Coronary artery (tissue), 2 donors: ENCODE data around the gene PALS1.
"Not testable (repeated sequence)": the region's sequence is repeated elsewhere in the genome, so short reads cannot be mapped to it uniquely, and the experiment has no call there.

ENCODE experiments used
- DNase-seq: peaks from one replicate; pipeline ENCODE4 v3.0.0-alpha.2; 2017; ENCODE audit warnings: low spot score
- H3K27ac ChIP-seq, 2 donors: fragments of 200-600 bp; sonication (generic); one replicate each; pipeline ENCODE4 v1.5.1; 2016 to 2019
- H3K4me3 ChIP-seq: fragments of 200-600 bp; sonication (generic); 2 replicates; pipeline ENCODE4 v1.5.1; 2016; ENCODE audit warnings: mild to moderate bottlenecking, moderate library complexity
- TF ChIP-seq, protein P1 (sequence below): fragments of 200-600 bp; sonication (generic); IDR thresholded peaks from one replicate; pipeline ENCODE4 v1.5.1; 2019; ENCODE audit warnings: antibody characterized with exemption

The PALS1 gene

DNA sequence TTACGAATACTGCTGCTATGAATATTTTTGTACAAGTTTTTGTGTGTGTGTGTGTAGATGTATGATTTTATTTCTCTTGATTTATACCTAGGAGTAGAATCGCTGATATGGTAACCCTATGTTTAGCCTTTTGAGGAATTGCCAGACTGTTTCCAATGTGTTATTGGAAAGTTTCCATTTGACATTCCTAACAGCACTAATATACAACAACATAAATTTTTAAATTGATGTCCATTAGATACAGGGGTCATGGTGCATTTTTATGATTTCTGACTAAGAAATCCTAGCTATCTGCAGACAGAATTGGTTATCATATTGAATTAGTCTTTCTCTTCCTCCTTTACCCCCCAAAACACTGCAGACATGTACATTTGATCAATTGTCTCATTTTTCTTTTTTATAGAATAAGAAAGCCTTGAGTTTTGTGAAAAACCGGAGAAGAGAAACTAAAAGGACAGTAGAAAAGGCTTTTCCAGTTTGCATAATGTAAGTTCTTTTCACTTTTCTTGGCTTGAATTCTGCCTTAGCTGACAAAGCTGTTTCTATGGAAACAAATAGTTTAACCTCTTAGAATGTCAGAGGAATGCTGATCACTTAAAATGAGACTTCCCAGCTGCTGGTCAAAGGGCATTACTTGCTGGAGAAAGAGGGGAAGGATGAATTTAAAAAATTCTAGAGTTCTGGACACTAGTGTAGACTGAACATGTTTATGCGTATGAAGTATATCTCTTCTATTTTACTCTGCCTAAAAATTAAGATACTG, 28.2 kb downstream of the PALS1 start:
- no peak for DNase-seq
- peak overlapping the region in 1 of 2 donors; percentile 47 for H3K27ac ChIP-seq
- TF ChIP-seq, protein P1, sequence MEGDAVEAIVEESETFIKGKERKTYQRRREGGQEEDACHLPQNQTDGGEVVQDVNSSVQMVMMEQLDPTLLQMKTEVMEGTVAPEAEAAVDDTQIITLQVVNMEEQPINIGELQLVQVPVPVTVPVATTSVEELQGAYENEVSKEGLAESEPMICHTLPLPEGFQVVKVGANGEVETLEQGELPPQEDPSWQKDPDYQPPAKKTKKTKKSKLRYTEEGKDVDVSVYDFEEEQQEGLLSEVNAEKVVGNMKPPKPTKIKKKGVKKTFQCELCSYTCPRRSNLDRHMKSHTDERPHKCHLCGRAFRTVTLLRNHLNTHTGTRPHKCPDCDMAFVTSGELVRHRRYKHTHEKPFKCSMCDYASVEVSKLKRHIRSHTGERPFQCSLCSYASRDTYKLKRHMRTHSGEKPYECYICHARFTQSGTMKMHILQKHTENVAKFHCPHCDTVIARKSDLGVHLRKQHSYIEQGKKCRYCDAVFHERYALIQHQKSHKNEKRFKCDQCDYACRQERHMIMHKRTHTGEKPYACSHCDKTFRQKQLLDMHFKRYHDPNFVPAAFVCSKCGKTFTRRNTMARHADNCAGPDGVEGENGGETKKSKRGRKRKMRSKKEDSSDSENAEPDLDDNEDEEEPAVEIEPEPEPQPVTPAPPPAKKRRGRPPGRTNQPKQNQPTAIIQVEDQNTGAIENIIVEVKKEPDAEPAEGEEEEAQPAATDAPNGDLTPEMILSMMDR, result no peak
- H3K4me3 ChIP-seq, result peak overlapping the region; percentile 47

DNA sequence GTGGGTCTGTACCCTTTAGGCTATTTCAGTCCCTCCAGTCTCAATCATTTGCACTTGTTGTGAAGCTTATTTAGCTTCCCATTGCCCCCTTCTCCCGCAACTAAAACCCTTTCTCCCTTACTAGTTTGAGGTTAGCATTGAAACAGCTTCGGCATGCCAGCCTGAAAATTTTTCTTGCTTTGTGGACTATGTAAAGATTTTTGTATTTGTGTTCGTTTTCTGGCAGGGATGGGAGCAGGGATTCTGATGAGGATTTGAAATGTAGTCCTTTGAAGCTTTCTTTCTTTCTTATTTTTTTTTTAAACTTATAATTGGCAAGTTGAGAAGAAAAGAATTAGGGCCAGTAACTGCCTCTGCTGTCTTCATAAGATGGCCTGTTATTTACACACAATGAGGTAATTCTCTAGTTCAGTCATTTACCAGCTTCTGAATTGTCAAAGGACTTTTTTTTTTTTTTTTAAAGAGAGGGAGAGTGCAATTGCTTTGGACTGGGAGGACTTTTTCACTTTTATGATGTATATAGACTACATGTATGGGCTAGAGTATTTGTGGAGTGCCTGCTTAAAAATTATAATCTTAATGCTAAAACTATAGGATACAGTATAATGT, 29.0 kb downstream of the PALS1 start:
- TF ChIP-seq, protein P1, result no peak
- DNase-seq, result no peak
- Histone ChIP-seq H3K4me3 (peak overlapping the region; percentile 47), H3K27ac (peak overlapping the region in 1 of 2 donors; percentile 47)

DNA sequence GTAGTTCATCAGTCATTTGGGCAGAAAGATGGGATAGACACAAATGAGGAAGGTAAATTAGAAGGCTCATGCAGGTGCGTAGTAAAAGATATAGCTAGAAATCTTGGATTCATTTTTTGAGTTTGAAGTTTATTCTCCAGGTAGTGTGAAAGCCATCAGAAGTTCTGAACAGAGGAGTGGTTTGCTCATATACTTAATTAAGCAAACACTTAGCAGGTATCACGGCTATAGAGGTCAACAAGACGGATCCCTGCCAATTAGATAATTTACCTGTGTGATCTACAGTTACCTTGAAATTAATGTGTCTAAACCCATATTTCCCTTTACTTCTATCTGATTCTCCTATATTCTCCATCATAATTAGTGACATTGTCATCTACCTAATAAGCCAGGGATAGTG, 29.7 kb downstream of the PALS1 start:
- Histone ChIP-seq H3K27ac (no peak overlapping the region), H3K4me3 (no peak overlapping the region)
- TF ChIP-seq, protein P1, result no peak
- no peak for DNase-seq

DNA sequence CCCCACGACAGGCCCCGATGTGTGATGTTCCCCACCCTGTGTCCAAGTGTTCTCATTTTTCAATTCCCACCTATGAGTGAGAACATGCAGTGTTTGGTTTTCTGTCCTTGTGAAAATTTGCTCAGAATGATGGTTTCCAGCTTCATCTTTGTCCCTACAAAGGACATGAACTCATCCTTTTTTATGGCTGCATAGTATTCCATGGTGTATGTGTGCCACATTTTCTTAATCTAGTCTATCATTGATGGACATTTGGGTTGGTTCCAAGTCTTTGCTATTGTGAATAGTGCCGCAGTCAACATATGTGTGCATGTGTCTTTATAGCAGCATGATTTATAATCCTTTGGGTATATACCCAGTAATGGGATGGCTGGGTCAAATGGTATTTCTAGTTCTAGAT, 32.0 kb downstream of the PALS1 start:
- not testable (repeated sequence) for H3K4me3 ChIP-seq, H3K27ac ChIP-seq, DNase-seq

DNA sequence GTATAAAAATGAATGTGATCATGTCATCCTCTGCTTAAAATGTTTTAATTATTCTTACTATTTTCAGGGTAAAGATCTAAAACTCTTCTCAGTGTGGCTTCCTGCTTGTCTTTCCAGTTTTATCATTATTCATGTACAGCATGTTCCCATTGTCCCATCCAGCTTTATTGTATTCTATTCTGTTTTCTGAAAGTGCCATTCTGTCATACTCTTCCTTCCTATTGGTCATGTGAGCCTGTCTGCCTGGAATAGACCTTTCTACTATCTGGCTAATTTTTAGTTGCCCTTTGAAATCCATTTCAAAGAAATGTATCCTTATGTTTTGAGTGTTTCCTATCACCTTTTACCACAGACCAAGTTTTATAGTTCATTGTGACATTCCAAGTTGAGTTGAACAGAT, 34.9 kb downstream of the PALS1 start:
- Histone ChIP-seq H3K27ac (no peak overlapping the region), H3K4me3 (no peak overlapping the region)
- DNase-seq, result no peak
- TF ChIP-seq, protein P1, result no peak

DNA sequence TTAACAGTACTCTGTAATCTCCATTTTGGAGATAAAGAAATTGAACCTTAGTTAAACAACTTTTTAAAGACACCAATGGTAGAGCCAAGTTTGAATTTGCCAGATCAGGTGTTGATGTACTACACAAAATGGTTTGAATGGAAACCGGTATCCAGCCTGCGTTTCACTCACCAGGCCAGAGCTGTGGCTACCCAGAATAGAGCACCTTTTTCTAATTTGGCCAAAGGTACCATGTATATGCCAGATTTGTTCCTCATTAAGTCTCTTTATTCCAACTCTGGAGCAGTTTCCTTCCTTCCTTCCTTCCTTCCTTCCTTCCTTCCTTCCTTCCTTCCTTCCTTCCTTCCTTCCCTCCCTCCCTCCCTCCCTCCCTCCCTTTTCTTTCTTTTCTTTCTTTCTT, 39.3 kb downstream of the PALS1 start:
- Histone ChIP-seq H3K4me3 (no peak overlapping the region), H3K27ac (no peak overlapping the region)
- TF ChIP-seq, protein P1, result no peak
- DNase-seq, result no peak

DNA sequence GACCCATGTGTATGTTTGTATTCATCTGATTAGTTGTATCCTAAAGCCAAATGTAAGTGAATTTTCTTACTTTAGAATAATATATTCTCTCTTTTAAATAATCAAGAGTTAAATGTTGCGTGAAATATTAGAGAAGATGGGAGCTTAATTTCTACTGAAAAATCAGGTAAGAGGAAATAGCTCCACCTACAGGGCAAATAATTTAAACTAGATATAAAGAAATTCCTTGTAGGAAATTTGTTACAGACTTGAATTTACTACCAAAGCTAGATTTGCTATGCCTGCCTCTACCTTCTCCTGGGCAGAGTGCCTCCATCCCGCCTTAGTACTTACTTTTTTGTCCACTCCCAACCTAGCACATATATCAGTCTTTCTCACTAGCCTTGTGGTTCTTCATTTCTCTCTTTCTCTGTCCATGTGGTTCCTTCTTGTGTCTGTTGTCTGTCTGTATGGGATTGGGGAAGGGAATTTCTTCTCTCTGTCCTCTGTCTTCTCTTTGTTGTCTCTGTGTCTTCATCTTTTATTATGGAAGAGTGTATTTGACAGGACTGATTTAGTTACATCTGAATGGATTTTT, 44.7 kb downstream of the PALS1 start:
- Histone ChIP-seq H3K27ac (no peak overlapping the region), H3K4me3 (no peak overlapping the region)
- TF ChIP-seq, protein P1, result peak; percentile 27
- DNase-seq, result no peak
